ES-I3 (cell line): ENCODE results near the gene SLC32A1.
A peak's percentile ranks its signal among the peaks of the same experiment; 100 is the strongest.

Experiments
- H3K36me3 ChIP-seq: 2 replicates; pipeline ENCODE4 v1.6.1; 2013; ENCODE audit warnings: mild to moderate bottlenecking, low read length, control low read depth, moderate library complexity; ENCODE audit not compliant: insufficient read depth
- H3K4me1 ChIP-seq: 2 replicates; pipeline ENCODE4 v1.6.1; 2013; ENCODE audit warnings: mild to moderate bottlenecking, control low read depth, low read length; ENCODE audit not compliant: insufficient read depth
- H3K9ac ChIP-seq: 2 replicates; pipeline ENCODE4 v1.6.1; 2013; ENCODE audit warnings: low read depth, mild to moderate bottlenecking, low read length, moderate library complexity
- H3K9me3 ChIP-seq: 2 replicates; pipeline ENCODE4 v1.6.1; 2013; ENCODE audit warnings: mild to moderate bottlenecking, low read length, moderate library complexity; ENCODE audit not compliant: control insufficient read depth, insufficient read depth

Gene SLC32A1, protein sequence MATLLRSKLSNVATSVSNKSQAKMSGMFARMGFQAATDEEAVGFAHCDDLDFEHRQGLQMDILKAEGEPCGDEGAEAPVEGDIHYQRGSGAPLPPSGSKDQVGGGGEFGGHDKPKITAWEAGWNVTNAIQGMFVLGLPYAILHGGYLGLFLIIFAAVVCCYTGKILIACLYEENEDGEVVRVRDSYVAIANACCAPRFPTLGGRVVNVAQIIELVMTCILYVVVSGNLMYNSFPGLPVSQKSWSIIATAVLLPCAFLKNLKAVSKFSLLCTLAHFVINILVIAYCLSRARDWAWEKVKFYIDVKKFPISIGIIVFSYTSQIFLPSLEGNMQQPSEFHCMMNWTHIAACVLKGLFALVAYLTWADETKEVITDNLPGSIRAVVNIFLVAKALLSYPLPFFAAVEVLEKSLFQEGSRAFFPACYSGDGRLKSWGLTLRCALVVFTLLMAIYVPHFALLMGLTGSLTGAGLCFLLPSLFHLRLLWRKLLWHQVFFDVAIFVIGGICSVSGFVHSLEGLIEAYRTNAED

DNA sequence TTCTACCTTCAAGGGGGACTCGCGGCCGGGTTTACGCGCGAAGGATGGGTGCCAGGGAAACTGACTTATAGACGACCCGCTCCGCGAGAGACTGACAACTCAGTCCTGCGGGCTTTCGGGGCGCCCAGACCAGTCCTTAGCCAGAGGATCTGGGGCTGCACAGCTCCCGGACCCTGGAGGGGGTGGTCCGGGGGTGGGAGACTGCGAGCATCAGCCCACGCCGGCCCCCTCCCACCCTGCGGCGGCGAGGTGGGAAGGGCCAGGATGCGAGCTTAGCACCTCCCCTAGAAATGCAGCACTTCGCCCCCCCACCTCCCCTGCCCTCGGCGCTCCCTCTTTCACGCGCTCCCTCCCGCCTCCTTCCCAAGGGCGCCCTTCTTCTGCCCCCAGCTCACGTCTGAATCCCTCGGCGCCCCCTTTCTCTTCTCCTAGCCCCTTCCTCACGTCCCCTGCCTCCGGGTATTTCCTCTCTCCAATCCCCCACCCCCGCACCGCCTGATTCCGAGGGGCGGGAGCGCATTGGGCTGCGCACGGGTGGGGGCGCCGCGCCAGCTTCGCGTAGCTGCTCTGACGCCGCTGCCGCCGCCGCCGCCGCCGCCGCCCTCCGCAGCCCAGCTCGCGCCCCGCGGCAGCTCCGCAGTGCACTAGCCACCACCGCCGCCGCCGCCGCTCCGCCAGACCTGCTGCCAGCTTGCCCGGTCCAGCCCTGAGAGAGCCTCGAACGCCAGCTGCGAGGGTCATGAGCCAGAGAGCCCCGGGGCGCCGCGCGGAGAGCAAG is at the start of gene SLC32A1:
Gene SLC32A1 (plus strand): TSS at position 639 of the 778 bp plus-strand sequence. CDS start 239 bp downstream, outside the sequence.
- Histone ChIP-seq H3K36me3 (no peaks in the 10 kb centered on the region), H3K4me1 (peaks cover 3% of the 10 kb centered on the region; the same call in 1 of the 2 replicates), H3K9ac (peak within 1 kb of the TSS; percentile 44; the same call in 1 of the 2 replicates), H3K9me3 (no peaks in the 10 kb centered on the region)

- H3K9me3 ChIP-seq, result no peaks in the 10 kb centered on the region
- peaks cover 14% of the 10 kb centered on the region for H3K4me1 ChIP-seq
- H3K36me3 ChIP-seq, result no peaks in the 10 kb centered on the region
- H3K9ac ChIP-seq, result peak overlapping the region; percentile 70
Observed at GRCh38 chr20:38674765-38675133, 49.5 kb upstream of the SLC32A1 start.

DNA sequence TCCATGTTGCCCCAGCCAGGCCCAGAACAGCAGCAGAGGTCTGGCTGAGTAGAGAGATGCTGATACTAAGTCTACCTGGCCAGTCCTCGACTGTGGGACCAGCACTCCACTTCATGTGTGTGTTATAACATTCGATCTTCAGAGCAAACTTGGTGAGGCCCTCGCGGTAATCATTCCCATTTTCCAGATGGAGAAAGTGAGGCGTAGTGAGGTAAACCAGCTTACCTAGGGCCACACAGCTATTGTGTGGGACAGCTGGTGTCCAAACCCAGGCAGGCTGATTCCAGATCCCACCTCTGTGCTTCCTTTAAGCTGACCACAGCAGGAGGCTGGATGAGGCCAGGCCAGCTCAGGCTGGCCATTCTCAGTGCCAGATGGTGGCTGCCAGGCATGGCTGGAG is 47.7 kb upstream of the SLC32A1 start:
- no peaks in the 10 kb centered on the region for H3K36me3 ChIP-seq
- peaks cover 12% of the 10 kb centered on the region for H3K4me1 ChIP-seq
- H3K9ac ChIP-seq, result no peak overlapping the region
- H3K9me3 ChIP-seq, result no peaks in the 10 kb centered on the region

DNA sequence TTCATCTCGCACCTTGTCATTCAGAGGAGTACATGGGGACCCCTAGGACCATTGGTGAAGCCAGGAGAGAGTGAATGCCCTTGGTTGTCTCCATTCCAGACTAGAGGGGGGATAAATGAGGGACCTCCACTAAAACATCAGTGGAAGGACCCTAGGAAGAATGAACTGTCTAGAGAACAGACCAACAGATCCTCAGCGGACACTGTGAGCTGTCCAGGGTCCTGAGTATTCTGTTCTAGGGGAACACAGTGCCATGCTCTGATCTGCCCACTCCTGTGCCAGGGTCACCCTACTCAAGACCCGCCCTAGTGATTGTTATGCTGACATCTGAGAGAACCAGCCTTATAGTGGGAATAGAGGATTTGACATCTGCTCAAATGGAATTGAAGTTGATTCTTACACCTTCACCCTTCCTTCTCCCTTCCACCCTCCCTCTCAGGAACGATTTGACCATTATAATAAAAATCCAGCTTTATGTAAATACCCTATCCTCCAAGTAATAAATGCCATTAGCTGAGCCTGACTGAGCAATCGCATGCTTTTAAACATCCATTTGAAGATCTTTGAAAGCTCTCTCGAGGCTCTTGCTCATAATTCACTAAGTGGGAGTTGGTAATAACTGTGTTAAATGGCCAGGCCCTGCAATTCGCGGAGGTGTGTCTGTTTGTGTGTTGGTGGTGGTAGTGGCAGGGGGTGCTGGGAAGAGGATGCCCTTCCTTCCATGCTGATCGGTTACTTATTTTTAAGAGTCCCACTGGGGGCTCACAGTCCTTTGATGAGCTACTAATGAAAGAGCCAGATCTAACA is 43.6 kb upstream of the SLC32A1 start:
- no peaks in the 10 kb centered on the region for H3K9me3 ChIP-seq
- no peaks in the 10 kb centered on the region for H3K4me1 ChIP-seq
- no peak overlapping the region for H3K9ac ChIP-seq
- no peaks in the 10 kb centered on the region for H3K36me3 ChIP-seq

- Histone ChIP-seq H3K4me1 (no peaks in the 10 kb centered on the region), H3K9ac (no peak overlapping the region), H3K36me3 (no peaks in the 10 kb centered on the region), H3K9me3 (no peaks in the 10 kb centered on the region)
Observed at GRCh38 chr20:38685271-38685670, 39.0 kb upstream of the SLC32A1 start.

DNA sequence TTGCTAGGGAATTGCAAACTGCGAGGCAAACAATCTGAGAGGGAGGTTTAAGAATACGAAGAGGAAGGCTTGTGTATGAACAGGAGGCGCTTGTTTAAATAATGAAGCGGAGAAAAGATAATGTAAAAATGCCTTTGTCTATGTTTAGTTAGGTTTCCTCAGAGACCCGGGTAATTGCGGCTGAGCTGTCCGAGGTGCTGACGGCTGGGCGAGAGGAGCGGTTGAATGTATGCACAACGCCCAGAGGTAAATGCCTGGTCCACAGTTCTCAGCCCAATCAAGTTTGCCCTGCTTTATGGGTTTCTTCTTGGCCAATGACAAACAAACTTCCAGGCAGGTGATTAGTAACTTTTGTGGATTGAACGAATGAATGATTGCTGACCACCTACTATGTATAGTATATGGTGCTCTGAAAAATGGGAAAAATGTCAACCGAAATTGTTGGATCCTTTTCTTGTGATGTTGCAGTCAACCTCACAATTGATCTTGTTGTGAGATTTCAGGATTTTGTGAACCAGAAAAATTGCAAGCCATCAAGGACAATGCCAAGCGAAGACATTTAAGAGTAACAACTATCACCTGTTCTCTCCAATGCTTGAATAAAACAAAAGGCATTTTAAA is 38.3 kb upstream of the SLC32A1 start:
- no peaks in the 10 kb centered on the region for H3K9me3 ChIP-seq
- H3K9ac ChIP-seq, result no peak overlapping the region
- no peaks in the 10 kb centered on the region for H3K36me3 ChIP-seq
- H3K4me1 ChIP-seq, result no peaks in the 10 kb centered on the region

- no peaks in the 10 kb centered on the region for H3K4me1 ChIP-seq
- no peak overlapping the region for H3K9ac ChIP-seq
- H3K36me3 ChIP-seq, result no peaks in the 10 kb centered on the region
- no peaks in the 10 kb centered on the region for H3K9me3 ChIP-seq
Observed at GRCh38 chr20:38692436-38693411, 31.6 kb upstream of the SLC32A1 start.

- Histone ChIP-seq H3K9me3 (no peaks in the 10 kb centered on the region), H3K4me1 (no peaks in the 10 kb centered on the region), H3K9ac (no peak overlapping the region), H3K36me3 (no peaks in the 10 kb centered on the region; the same call in 1 of the 2 replicates)
Observed at GRCh38 chr20:38697306-38697705, 27.0 kb upstream of the SLC32A1 start.

DNA sequence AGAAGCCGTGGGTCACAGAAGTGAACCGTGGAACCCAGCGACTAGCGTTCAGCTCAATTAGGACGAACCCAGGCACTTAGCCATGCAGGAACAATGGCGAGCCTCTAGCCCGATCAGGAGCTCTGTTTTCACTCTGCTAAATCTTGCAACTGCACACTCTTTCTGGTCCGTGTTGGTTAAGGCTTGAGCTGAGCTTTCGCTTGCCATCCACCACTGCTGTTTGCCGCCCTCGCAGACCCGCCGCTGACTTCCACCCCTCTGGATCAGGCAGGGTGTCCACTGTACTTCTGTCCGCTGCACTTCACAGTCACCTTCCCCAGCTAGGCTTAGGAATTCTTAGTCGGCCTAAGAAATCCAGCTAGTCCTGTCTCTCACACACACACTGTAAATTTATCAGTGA is 25.7 kb upstream of the SLC32A1 start:
- H3K36me3 ChIP-seq, result no peaks in the 10 kb centered on the region; the same call in 1 of the 2 replicates
- no peaks in the 10 kb centered on the region for H3K9me3 ChIP-seq
- H3K4me1 ChIP-seq, result no peaks in the 10 kb centered on the region
- no peak overlapping the region for H3K9ac ChIP-seq

GRCh38 chr20:38700141-38700540 is 24.1 kb upstream of the SLC32A1 start:
- no peaks in the 10 kb centered on the region; the same call in 1 of the 2 replicates for H3K36me3 ChIP-seq
- no peak overlapping the region for H3K9ac ChIP-seq
- H3K9me3 ChIP-seq, result no peaks in the 10 kb centered on the region
- H3K4me1 ChIP-seq, result no peaks in the 10 kb centered on the region

- H3K9ac ChIP-seq, result no peak overlapping the region
- no peaks in the 10 kb centered on the region for H3K9me3 ChIP-seq
- no peaks in the 10 kb centered on the region for H3K4me1 ChIP-seq
- no peaks in the 10 kb centered on the region; the same call in 1 of the 2 replicates for H3K36me3 ChIP-seq
Observed at GRCh38 chr20:38700926-38701325, 23.4 kb upstream of the SLC32A1 start.

GRCh38 chr20:38703526-38703925 is 20.8 kb upstream of the SLC32A1 start:
- H3K4me1 ChIP-seq, result 0 out of 2 replicates have a peak, but pooled peaks cover 5% of the 10 kb centered on the region

GRCh38 chr20:38704136-38704535 is 20.1 kb upstream of the SLC32A1 start:
- Histone ChIP-seq H3K36me3 (no peaks in the 10 kb centered on the region; the same call in 1 of the 2 replicates), H3K4me1 (0 out of 2 replicates have a peak, but pooled peaks cover 5% of the 10 kb centered on the region), H3K9me3 (no peaks in the 10 kb centered on the region)

More at GRCh38 chr20:38703526-38703925, 20.8 kb upstream of the SLC32A1 start:
- Histone ChIP-seq H3K9me3 (no peaks in the 10 kb centered on the region), H3K9ac (no peak overlapping the region), H3K36me3 (no peaks in the 10 kb centered on the region; the same call in 1 of the 2 replicates)

More at GRCh38 chr20:38704136-38704535, 20.1 kb upstream of the SLC32A1 start:
- no peak overlapping the region for H3K9ac ChIP-seq
